VCaP (cell line): ENCODE results near the gene SLC2A9.

ENCODE experiments used
- H3K27ac ChIP-seq: fragments of 450-650 bp; 2 replicates; pipeline ENCODE4 v1.5.1; 2017
- TF ChIP-seq, protein P1 (sequence below): fragments of 450-650 bp; conservative IDR thresholded peaks from 2 replicates; pipeline ENCODE4 v1.5.1; 2017; ENCODE audit warnings: mild to moderate bottlenecking, moderate library complexity

The SLC2A9 gene

DNA sequence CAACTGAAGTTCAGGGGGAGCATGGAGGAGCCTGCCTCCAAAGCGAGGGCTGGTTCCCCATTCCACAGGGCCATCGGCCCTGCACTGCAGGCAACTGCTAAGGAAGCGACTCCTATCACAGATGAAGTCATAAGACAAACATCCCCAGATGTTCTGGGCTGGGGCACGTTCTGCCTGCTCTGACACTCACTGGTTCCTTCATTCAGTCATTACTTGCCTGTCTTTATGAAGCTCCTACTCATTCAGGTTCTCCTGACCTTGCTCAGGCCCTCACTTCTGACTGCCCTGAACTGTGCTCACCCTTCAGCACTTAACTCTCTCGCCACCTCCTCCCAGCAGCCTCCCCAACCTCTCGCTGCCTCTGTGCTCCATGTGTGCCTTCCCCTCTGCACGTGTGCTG is 2.5 kb upstream of the SLC2A9 start:
- no peak overlapping the region for H3K27ac ChIP-seq
- TF ChIP-seq, protein P1, sequence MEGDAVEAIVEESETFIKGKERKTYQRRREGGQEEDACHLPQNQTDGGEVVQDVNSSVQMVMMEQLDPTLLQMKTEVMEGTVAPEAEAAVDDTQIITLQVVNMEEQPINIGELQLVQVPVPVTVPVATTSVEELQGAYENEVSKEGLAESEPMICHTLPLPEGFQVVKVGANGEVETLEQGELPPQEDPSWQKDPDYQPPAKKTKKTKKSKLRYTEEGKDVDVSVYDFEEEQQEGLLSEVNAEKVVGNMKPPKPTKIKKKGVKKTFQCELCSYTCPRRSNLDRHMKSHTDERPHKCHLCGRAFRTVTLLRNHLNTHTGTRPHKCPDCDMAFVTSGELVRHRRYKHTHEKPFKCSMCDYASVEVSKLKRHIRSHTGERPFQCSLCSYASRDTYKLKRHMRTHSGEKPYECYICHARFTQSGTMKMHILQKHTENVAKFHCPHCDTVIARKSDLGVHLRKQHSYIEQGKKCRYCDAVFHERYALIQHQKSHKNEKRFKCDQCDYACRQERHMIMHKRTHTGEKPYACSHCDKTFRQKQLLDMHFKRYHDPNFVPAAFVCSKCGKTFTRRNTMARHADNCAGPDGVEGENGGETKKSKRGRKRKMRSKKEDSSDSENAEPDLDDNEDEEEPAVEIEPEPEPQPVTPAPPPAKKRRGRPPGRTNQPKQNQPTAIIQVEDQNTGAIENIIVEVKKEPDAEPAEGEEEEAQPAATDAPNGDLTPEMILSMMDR: no peak

DNA sequence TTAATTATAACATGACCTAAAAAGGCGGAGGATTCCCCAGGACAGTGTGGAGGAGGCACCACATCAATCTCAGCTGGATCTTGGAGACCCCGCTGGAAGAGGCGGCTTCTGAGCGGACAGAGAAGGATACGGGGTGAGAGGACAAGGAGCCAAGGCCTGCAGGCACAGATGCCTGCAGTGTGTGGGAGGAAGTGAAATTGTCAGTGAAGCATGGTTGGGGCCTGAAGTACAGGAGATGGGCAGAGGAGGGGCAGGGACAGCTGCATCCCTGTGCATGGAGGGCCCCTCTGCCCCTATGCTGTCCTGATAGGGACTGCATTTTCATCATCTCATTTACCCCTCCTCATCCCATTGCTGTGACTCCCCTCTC is 1.7 kb upstream of the SLC2A9 start:
- H3K27ac ChIP-seq: no peak overlapping the region
- TF ChIP-seq, protein P1: no peak

DNA sequence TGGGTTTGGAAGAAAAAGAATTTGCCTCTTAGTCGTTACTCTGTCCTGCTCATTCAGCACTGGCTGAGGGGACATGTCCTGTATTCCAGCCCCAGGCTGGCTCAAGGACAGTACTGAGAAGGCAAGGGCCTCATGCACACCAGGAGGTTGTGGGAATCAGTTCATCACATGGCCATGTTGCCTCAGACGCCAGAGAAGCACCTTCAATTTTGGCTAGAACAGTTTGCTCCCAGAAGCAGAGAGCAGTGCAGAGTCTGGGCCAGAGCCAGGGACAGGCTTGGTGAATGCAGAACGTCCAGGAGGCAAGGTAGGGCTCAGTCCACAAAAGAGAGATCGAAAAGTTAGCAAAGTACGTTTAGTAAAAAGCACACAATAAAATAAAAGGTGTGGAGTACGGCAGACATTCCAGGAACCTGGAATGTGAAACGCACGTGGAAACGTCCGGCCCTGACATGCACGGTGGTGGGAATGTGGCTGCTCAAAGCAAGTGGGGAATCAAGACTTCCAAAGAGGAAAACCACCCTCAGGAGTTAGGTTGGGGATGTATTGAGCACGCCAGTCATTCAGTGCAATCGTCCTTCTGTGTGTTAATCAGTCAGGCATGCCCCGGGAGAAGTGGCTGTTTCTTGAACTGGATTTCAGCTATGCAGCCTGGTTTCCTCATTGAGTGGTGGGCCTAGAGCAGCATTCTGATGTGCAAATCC is 1.2 kb upstream of the SLC2A9 start:
- no peak overlapping the region for H3K27ac ChIP-seq
- TF ChIP-seq, protein P1: no peak

DNA sequence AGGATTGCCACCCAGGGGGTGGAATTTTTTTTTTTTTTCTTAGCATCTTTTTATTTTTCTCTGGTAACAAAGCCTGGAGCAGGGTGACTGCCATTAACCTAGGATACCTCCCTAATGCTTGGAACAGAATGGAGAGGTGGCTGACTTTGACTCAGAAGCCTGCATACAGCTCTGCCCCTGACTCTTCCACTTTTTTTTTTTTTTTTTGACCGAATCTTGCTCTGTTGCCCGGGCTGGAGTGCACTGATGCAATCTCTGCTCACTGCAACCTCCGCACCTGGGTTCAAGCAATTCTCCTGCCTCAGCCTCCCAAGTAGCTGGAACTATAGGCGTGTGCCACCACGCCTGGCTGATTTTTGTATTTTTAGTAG is 341 bp upstream of the SLC2A9 start:
- H3K27ac ChIP-seq: no peak overlapping the region
- TF ChIP-seq, protein P1: no peak

DNA sequence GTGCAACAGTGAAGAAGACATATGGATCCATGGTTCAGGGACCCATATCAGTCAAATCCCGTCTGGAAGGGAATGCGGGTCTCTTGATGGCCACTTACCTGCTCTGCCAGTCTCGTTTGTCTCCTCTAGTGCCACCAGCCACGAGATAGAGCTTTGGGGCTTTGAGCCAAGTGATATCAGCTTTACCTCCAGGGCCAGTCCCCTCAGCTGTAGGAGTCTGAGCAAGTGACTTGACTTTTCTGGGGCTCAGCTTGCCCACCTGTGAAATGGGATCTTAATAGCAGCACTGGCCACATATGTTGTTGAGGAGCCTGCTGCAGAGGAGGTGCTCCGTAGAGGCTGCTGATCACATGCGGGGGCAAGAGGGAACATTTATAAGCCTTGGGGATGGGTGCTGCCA is 1.2 kb downstream of the SLC2A9 start:
- no peak overlapping the region for H3K27ac ChIP-seq
- TF ChIP-seq, protein P1: no peak

DNA sequence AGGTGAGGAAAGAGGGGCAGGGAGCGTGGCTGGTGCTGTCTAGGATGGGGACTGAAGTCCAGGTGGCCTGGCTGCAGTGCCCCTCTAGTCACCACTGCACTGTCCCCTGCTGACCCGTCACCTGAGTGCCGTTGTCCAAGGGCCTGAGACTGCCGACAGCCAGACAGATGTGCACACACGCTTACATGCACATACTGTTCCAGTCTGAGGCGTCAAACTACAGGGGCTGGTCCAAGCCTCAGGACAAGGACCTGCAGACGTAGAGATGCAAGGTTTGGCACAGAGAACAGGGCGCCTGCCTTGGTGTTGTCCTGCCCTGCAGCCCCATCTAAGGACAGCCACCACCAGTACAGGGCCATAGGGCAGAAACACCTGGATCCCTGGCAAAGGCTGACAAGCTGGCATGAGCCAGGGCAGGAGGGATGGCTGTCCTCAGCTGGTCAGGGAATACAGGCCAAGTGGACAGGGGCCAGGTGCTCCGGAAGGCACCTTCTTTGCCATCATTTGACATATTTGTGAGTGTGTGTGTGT is 1.7 kb downstream of the SLC2A9 start:
- H3K27ac ChIP-seq: peak overlapping the region; percentile 82
- TF ChIP-seq, protein P1: no peak

DNA sequence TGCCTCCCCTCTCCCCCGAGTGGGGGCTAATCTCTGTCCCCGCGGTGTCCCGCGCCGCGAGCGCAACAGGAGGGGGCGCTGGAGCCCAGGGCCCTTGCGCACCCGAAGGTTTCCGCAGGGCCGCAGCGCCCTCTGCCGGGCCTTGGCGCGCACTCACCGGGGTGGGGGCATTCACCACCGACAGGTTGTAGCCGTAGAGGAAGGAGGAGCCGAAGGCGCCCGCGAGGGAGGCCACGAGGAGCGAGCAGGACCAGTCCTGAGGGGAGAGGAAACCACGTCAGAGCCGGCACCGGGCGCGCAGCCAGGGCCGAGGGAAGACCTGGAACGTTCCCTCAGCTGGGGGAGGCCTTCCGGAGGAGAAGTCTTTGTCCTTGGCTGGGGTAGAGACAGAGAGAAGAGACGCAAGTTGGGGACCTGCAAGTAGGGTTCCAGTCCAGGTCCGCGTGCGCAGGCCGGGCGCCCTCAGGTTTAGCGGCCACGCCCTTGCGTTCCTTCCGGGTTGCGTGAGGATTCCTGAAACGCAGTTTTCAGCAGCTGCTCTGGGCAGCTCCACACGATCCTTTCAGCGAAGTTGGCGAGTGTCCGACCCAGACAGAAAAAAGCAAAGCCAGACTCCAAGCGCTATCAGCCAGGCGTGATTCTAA is 2.4 kb downstream of the SLC2A9 start:
- TF ChIP-seq, protein P1: peak; percentile 99
- peak overlapping the region; percentile 82 for H3K27ac ChIP-seq
